NCI-H526 (cell line): ENCODE results near the gene TNPO2.
A peak's percentile ranks its signal among the peaks of the same experiment; 100 is the strongest.

Experiments
- DNase-seq, 2 experiments: peaks; one replicate each; lab custom pipeline; 2025; lab: John Stamatoyannopoulos, UW

Gene TNPO2

GRCh38 chr19:12676384-12676792, 47.3 kb downstream of the TNPO2 start:
- DNase-seq = peak; percentile 28 to 76

- DNase-seq = no peak
These were observed 47.8 kb downstream of the TNPO2 start for GRCh38 chr19:12675940-12676339.

DNA sequence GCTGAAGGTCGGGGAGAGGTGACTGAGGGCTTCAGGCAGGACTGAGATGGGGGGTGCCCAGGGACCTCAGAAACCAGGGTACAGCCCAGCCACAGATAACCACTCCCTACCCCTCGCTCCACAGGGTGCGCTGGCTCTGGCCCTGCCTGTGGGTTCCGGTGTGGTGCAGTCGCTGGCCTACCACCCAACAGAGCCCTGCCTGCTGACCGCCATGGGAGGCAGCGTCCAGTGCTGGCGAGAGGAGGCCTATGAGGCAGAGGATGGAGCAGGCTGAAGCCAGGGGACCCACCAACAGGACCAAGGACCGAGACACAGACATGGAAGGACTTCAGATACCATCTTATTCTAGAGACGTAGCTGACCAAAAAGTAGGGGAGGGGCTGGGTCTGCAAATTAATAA, 48.3 kb downstream of the TNPO2 start:
- no peak for DNase-seq

DNA sequence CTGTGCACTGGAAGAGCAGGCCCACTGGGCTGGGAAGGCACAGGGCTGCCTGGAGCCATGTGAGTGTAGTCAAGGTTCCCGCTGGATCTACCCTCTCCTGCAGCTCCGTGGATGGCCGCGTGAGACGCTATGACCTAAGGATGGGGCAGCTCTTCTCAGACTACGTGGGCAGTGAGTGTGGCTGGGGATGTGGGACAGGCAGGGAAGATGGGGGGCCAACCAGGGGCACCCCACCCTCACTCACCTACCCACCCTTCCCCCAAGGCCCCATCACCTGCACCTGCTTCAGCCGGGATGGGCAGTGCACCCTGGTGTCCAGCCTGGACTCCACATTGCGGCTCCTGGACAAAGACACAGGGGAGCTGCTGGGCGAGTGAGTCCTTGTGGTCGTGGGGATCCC, 51.0 kb downstream of the TNPO2 start:
- DNase-seq = peak in 1 of 2 experiments; percentile 7

DNA sequence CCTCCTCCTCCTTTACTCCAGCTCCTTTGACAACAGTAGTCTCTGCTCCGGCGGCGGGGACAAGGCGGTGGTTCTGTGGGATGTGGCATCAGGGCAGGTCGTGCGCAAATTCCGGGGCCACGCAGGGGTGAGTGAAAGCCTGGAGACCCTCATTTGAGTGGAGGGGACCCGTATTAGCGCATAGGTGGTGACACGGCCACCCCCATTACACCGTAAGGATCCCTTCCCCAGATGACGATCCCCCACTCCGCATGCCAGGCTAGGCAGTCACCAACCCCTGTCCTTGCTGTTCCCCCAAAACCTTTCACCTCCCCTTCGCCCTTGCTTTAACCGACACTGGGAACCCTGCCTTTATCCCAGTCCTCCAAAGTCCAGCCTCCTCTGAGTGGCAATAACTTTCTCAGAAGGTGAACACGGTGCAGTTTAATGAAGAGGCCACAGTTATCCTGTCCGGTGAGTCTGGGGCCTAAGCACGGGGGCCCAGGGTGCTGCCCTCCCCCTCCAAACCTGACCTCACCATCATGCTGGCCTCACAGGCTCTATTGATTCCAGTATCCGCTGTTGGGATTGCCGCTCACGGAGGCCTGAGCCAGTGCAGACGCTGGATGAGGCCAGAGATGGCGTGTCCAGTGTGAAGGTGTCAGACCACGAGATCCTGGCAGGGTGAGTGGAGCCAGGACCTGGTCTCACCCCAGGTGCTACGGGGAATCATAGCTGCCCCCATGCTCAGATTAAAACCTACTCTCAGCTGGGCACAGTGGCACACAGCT, 53.4 kb downstream of the TNPO2 start:
- no peak for DNase-seq

DNA sequence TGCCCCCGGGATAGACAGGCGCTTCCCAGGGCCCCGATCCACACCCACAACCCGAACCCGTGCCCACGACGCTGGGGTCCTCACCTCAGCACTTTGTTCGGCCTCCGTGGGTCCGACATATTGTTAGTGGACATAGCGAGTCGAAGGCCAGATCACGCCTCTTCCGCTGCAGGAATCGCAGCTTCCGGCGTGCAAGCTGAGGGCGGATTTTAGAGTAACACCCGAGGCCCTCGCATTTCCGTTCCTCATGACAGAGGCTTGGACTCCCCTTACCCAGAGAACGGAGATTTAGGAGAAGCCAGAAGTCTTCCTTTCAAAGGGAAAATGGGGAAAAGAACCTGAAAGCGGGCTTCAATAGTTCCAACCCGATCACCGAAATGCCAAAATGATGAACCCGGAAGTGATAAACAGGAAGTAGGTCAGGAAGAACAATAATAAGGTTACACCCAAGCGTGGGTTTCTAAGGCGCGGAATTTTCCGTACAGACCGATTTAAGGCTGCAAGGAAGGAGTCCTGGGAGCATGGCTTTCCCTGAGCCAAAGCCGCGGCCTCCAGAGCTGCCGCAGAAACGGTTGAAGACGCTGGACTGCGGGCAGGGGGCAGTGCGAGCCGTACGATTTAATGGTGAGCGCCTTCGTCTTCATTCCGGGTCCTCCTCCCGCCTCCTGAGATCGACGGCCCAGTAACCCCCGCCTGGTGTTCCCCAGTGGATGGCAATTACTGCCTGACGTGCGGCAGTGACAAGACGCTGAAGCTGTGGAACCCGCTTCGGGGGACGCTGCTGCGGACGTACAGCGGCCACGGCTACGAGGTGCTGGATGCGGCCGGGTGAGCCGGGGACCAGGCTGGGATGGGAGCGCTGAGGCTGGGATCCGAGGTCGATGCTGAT, 54.2 kb downstream of the TNPO2 start:
- DNase-seq = peak; percentile 19 to 74

GRCh38 chr19:12668932-12669269, 54.8 kb downstream of the TNPO2 start:
- no peak for DNase-seq

- no peak for DNase-seq
These were observed 55.4 kb downstream of the TNPO2 start for GRCh38 chr19:12668346-12668745.

DNA sequence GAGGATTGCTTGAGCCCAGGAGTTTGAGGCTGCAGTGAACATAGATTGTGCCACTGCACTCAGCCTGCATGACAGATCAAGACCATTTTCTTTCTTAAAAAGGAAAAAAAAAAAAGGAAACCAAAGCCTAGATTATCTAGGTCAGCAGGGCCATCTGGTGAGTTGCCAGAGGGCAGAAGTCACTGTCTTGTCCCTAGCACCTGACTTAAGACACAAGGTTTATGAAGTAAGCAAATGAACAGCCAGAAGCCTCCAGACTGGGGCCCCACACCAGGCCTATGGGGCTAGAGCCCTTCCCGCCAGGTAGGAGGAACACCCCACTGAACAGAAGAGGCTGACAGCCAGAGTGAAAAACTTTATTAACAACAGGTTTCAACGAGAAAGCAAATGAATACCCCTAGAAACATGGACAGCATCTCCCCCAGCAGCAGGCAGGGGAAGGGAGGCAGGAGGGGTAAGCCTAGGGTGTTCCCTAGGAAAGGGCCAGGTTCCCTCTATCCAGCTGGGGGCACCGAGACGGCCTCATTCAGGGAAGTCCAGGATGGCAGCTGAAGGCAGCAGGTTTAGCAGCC, 55.9 kb downstream of the TNPO2 start:
- DNase-seq = no peak

DNA sequence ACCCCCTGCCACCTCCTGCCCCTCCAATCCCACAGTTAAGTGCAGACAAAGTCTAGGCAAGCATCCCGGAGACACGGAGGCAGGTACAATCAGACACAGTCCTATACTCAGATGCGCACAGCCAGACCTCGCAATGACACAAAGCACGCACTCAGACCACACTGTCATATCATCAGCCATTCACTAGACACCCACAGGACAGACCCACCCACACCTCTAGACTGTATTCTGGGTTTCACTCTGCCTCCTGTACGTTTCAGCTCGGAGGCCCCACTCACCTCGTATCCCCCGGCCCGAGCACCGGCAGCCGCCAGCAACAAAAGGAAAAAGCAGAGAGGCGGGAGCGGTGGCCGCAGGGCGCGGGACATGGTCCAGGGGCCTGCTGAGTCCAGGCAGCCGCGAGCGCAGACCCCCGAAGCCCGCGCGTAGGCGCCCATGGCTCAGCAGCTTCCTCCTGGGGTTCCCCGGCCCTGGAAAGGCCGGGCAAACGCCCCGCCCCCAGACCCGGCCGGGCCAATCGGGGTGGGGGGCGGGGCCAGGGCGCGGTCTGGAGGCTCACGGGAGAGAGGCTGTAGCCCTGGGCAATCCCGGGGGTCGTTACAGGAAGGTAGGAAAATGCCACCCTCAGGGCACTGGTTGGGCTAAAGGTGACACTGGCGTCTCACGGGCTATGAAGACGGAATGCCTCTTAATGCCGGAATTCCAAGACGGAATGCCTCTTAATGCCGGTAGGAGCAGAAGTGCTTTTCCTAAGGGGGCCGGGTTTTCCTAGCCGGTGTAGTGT, 57.3 kb downstream of the TNPO2 start, which contains the start of the genes MAN2B1 and WDR83:
TSS of gene MAN2B1 (minus strand) at position 478 of the 784 bp plus-strand sequence. CDS start at position 437, 41 bp downstream.
TSS of gene WDR83 (plus strand) at position 543 of the 784 bp plus-strand sequence. CDS start 2,984 bp downstream, outside the sequence.
- peak; percentile 21 to 75 for DNase-seq

DNA sequence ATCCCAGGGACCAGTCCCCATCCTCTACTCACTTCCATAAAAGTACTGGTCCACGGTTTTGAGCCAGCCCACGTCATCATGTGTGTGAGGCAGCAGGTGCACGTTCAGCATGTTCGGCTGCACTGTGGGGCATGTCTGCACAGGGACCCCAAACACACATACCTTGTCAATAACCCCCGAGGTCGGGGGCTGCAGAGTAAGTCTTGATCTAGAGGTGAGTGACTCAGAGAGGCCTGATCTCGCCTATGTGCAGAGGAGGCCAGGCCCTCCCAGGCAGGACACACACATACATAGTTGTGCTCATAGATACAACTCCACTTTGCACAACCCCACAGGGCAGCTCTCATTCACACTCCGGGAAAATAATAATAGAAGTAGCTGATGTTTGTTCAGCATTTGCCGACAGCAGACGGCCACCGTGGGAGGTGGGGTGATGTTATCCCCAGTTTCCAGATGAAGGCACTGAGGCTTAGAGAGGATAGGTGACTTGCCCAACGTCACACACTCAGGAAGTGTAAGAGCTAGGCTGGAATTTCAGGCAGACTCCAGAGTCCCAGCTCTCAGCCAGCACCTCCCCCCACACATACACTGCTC, 58.0 kb downstream of the TNPO2 start:
- no peak for DNase-seq

DNA sequence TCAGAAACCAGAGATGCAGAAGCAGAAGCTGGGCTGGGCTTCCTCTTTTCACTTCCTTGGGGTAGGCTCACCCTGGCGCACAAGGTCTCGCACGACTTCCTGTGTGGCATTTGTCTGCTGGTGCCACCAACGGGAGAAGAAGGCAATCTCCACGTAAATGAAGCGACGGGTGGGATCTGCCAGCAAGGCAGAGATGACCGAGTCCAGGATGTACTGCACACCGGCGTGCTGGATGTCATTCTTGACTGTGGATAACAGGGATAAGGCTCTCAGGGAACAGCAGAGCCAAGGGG, 58.5 kb downstream of the TNPO2 start:
- no peak for DNase-seq

DNA sequence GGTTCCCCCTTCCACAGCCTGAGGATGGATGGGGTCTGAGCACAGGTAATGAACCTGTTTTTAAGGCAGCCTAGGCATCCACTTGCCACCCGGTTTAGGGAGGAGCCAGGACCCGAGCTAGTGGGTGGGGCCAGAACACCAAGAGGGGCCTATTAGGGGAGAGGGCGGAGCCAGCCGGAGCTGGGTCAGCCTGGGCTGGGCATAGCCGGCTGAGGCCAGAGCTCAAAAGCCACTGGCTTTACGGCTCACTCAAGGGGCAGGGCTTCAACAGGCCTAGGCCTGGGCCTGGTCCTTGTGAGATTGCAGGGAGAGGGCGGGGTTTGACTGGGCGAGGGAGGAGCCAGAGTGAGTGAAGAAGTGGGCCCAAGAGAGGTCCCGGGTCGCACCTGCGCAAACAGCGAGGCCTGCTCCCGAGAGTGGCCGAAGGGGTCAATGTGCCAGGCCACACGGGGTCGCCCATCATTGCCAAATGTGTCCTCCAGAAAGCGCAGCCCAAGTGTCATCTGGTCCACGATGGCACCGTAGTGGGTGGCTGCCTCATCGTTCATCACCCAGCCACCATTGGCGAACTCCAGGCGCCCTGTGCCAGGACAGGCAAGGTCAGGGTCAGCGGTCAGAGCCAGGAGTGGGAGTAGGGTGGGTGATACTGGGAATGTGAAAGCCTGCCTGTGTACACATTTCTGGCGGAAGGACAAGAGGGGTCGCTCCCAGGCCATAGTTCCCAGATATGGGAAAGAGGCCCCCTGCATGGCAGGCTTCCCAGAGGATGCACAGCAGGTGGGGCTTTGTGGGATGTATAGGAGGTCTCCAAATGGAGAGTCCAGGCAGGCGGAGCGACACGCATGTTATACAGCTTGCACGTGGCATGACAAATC, 59.1 kb downstream of the TNPO2 start:
- DNase-seq = peak in 1 of 2 experiments; percentile 10

DNA sequence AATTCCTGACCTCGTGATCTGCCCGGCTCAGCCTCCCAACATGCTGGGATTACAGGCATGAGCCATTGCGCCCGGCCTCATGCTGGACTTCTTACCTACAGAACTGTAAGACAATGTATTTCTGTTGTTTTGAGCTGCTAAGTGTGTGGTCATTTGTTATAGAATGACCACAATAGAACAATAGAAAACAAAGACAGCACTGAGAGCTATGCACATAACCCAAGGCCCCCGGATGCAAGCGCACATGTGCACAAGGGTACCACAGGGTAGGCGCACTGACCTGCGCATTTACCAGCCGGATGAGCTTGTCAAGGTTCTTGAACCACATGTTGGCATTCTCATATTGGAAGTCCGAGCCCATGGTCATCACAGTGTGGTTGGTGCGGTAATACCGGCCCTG, 62.8 kb downstream of the TNPO2 start:
- DNase-seq = no peak

- DNase-seq = no peak
These were observed 65.8 kb downstream of the TNPO2 start for GRCh38 chr19:12657966-12658365.

- DNase-seq = peak in 1 of 2 experiments; percentile 3
These were observed 66.7 kb downstream of the TNPO2 start for GRCh38 chr19:12656899-12657571.

GRCh38 chr19:12655546-12655945, 68.2 kb downstream of the TNPO2 start:
- DNase-seq = no peak

- no peak for DNase-seq
These were observed 71.5 kb downstream of the TNPO2 start for GRCh38 chr19:12652219-12652618.

GRCh38 chr19:12649941-12650340, 73.8 kb downstream of the TNPO2 start:
- DNase-seq = no peak
